NCI-H1105 treated with DMSO at 0.1 percent for 48 hours (cell line): ENCODE results near the gene PVALEF.

Experiments
- DNase-seq: peaks from one replicate; lab custom pipeline; 2025; lab: John Stamatoyannopoulos, UW

The PVALEF gene

GRCh38 chr17:81183807-81184206, 18.5 kb downstream of the PVALEF start:
- DNase-seq = no peak

GRCh38 chr17:81184555-81184954, 19.2 kb downstream of the PVALEF start:
- no peak for DNase-seq

- no peak for DNase-seq
Observed at GRCh38 chr17:81186203-81186602, 20.9 kb downstream of the PVALEF start.

- no peak for DNase-seq
Observed at GRCh38 chr17:81187120-81187519, 21.8 kb downstream of the PVALEF start.

GRCh38 chr17:81187586-81188490, 22.5 kb downstream of the PVALEF start:
- DNase-seq = no peak

- no peak for DNase-seq
Observed at GRCh38 chr17:81188491-81188840, 23.2 kb downstream of the PVALEF start.

GRCh38 chr17:81189016-81189415, 23.7 kb downstream of the PVALEF start:
- no peak for DNase-seq

GRCh38 chr17:81189670-81190530, 24.6 kb downstream of the PVALEF start:
- no peak for DNase-seq

GRCh38 chr17:81190591-81190990, 25.3 kb downstream of the PVALEF start:
- DNase-seq = no peak

- DNase-seq = no peak
Observed at GRCh38 chr17:81191116-81191515, 25.8 kb downstream of the PVALEF start.

- no peak for DNase-seq
Observed at GRCh38 chr17:81191646-81192045, 26.3 kb downstream of the PVALEF start.

- DNase-seq = no peak
Observed at GRCh38 chr17:81192386-81193050, 27.2 kb downstream of the PVALEF start.

GRCh38 chr17:81193051-81193410, 27.7 kb downstream of the PVALEF start:
- no peak for DNase-seq

GRCh38 chr17:81193470-81194224, 28.3 kb downstream of the PVALEF start:
- no peak for DNase-seq

- DNase-seq = no peak
Observed at GRCh38 chr17:81194225-81194760, 29.0 kb downstream of the PVALEF start.

GRCh38 chr17:81194941-81195901, 29.9 kb downstream of the PVALEF start:
- DNase-seq = no peak

- no peak for DNase-seq
Observed at GRCh38 chr17:81195941-81196495, 30.7 kb downstream of the PVALEF start.

- DNase-seq = no peak
Observed at GRCh38 chr17:81196505-81197408, 31.4 kb downstream of the PVALEF start.

- DNase-seq = no peak
Observed at GRCh38 chr17:81197409-81197795, 32.1 kb downstream of the PVALEF start.
